GM21423 (cell line): ENCODE results near the gene GTF2F2.

Source experiments
- ATAC-seq: cut with Tn5 transposase; IDR thresholded peaks from one replicate; pipeline ENCODE4 v1.9.1; 2021; ENCODE audit warnings: mild to moderate bottlenecking, moderate library complexity; ENCODE audit not compliant: unreplicated experiment

Gene GTF2F2

DNA sequence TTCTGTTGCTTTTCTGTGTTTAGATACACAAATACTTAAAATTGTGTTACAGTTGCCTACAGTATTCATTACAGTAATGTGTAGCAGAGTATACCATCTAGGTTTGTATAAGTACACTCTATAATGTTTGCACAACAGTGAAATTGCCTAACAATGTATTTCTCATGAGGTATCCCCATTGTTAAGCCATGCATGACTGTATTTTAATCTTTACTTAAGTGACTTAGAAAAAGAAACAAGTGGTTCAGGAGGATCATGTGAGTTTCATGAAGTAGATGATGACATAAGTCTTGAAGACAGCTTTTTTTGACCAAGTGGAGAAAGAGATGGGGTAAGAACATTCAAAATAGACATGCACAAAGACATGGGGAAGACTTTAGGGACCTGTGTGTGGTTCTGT, 88.9 kb downstream of the GTF2F2 start:
- no peak for ATAC-seq

DNA sequence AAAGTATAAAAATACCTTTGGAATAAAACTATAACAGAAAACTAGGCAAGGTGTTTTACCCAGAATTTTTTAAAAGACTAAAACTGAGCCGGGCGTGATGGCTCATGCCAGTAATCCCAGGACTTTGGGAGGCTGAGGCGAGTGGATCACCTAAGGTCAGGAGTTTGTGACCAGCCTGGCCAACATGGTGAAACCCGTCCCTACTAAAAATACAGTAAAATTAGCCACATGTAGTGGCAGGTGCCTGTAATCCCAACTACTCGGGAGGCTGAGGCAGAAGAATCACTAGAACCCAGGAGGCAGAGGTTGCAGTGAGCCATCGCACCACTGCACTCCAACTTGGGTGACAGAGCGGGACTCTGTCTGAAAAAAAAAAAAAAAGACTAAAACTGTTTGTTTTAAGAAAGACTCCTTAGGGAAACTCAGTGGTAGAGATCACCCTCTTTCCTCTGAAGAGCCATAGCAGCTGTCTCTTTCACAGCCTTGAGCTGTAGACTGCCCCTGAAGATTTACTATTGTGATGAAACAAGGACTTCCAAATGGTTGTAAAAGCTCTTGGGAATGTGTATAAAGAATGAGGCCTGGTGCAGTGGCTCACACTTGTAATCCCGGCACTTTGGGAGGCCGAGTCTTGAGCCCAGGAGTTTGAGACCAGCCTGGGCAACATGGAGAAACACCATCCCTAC, 95.2 kb downstream of the GTF2F2 start:
- ATAC-seq: no peak

DNA sequence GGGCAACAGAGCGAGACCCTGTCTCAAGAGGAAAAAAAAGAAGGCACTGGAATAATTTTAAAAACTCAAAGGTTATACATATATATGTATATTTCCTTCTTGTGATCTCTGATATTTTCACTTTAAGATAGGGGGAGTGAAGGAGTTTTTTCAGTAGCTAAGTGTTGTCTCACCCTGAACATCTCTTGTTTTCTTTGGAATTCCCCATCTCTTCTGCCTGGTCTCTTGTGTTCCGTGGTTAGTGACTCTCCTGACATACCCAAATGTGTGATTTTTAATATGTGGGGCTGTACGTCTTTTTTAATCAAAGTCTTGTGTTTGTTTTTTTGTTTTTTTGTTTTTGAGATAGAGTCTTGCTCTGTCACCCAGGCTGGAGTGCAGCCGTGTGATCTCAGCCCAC, 95.9 kb downstream of the GTF2F2 start:
- no peak for ATAC-seq

DNA sequence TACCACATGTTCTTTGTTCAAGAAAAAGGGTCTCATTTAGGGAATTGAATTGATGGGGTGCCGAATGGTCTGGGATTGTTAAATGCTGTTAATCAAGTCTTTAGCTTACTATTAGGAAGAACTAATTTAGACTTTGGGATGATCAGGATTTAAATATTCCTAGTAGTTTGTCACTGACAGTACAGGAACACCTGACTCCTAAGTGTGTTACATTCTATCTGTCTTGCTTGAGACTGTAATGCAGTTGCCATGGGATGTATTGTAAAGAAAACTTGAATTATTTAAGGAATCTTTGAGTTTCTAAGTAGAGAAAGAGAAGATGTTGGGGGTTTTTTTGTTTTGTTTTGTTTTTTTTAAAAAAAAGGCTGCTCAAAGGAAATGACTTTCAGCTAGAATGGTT, 98.4 kb downstream of the GTF2F2 start:
- no peak for ATAC-seq

DNA sequence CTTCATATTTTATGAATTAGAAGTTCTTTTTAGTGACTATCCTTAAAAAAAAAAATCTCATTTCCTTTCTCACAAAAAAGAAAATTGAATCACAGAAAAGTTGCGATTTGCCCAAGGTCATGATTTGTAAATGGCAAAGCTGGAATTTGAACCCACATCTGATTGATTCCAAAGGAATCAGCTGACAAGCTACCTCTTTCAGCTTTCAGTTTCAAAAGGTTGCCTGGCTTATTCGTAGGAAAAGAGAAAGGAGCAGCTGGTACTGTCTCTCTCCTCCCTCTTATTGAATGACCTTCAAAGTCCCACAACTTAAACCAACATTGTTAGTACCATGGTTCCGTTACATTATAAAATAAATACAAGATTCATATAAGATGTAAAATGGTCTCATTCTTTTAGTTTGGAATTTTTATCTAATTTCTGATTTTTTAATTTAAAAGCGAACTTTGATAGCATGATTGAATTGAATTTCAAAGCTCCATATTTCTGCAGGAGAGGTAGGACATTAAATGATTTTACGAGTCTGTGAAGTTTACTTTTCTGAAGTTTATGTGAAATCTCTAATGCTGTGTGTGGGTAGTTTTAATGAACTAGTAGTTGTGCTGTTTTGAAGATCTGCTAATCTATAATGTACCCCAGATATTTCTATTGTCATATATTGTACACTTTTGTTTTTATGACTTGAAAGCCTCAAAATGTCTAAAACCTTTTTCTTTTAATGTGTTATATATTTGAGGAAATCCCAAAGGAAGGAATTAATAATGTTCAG, 99.0 kb downstream of the GTF2F2 start:
- ATAC-seq: no peak

DNA sequence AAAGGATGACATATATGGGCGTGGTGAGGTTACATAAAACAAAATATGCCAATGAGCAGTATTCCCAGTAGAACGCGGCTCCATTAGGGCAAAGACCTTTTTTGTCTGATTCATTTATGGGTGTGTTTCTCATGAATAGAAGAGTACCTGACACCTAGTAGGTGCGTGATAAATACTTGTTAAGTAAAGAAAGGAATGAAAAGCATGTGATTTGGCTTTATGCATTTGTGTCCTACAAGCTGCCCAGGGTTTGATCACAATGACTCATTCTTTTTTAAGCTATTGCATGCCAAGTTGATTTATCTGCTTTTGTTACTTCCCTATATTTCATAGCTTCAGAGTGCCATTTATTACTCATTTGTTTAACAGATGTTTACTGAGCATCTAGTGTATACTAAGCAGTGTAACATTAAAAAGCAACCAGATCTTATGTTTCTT, 99.6 kb downstream of the GTF2F2 start:
- no peak for ATAC-seq

DNA sequence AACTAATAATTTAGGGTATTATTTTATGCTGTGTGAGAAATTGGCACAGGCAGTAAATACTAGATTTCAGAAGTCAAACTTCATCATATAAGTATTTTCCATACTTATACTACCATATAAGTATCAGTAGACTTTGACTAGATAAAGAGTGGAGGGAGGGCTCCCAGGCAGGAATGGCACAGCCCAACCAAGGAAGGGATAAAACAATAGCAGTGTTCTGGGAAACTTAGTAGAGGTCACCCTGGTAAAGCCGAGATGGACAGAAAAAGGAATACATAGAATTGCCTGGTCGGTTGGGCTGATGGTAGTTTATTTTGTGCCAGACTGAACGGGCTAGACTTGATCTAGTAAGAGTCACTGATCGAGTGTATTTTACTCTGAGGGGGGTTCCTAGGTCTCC, 100.1 kb downstream of the GTF2F2 start:
- no peak for ATAC-seq

DNA sequence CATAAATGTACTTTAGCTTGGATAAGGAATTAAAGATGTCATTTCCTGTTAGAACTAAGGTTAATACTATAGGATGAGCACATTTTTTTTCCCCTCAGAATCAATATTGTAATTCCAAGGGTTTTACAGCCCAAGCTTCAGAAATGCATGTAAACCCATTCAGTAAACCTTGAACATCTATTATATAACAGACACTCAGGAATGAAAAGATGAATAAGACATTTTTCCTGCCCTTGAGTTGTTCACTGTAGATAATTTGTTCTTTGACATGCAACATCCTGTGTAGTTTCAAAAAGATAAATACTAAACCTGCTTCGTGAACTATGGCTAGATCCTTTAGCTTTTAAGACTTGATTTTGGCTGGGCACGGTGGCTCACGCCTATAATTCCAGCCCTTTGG, 102.2 kb downstream of the GTF2F2 start:
- ATAC-seq: no peak

DNA sequence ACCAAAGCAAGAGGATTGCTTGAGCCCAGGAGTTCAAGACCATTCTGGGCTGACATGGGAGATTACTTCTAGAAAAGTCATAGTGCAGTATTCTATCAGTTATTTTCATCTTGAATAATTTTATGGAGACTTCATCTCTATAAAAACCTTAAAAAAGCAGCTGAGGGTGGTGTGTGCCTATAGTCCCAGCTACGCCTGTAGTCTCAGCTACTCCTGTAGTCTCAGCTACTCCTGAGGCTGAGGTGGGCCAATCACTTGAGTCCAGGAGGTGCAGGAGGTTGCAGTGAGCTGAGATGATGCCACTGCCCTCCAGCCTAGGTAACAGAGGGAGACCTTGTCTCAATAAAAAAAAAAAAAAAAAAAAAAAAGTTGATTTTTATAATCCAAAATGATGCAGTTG, 102.6 kb downstream of the GTF2F2 start:
- ATAC-seq: no peak

DNA sequence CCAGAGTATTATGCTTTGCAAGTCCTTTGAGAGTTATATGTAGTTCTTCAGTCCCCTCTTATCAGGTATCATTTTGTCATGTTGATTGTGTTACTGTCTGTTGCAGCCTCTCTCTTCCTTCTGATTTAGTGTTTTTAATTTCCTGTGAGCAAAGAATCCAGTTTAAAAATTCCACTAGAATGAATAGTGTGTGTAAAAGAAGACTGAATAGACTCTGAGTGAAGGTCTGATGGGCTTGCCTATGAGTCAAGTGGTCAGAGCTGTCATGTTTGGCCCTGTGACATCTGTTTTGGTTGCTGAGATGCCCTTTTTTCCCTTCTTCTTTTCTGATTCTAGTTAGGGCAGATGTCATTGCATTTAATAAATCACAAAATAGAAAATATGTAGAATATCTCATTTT, 103.9 kb downstream of the GTF2F2 start:
- ATAC-seq: no peak

DNA sequence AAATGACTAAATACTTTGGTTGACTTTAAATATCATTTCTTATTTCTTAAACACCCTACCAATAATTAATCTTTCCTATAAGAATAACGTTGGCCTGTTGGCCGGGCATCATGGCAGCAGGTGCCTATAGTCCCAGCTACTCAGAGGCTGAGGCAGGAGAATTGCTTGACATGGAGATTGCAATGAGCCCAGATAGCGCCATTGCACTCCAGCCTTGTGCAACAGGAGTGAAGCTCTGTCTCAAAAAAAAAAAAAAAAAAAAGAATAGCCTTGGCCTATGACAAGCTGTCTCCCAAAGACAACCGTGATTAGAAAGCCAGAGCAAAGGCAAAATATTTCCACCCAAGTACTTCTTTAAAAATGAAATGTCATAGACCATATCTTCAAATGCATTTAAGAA, 105.1 kb downstream of the GTF2F2 start:
- no peak for ATAC-seq

DNA sequence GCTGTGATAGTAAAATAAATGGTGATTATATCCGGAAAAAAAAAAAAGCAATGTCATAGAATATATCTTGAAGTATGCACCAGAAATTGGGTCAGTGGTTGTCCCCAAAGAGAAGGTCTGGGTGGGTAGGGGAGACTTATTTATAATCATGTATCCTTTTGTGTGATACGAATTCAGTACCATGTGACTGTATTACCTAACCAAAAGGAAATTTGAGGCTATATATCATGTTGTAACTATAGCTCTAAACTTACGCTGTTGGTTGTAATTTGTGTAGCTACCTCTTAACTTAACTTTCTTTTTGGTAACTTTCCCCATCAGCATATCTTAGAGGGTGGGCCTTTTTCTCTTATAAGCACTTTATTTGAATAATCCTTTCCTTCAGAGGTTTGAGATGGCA, 105.7 kb downstream of the GTF2F2 start:
- ATAC-seq: no peak

DNA sequence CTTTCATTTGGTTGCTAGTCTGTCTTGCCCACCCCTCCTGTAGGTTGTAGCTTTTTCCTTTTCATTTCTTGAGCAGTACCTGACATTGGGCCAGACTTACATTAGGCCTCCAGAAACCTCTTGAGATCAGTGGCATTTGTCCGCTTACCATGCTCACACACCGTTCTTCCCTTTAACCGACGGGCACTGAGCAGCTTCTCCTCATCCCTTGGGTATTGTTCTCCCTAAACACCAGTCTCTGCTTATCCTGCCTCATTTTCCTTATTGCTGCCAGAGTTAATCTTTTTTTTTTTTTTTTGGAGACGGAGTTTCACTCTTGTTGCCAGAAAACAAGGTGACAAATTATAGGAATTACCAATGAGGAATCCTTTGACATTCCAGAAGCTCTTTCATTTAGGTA, 107.7 kb downstream of the GTF2F2 start:
- no peak for ATAC-seq

DNA sequence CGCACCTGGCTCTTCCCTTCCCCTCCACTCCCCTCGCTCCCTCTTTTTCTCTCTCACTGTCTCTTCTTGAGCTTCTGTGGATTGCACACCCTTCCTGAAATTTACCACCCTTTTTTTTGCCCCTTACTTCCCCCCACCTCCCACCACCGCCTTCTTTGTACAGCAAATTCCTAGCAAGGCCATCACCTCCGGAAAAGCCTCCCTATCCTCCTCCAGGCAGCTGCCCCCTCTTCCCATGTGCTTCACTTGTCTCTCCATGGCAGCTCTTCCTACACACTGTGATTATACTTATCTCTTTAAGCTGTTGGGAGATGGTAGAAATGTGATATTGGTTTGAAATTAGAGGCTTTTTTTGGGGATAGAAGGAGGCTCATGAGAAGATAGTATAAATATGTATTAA, 108.9 kb downstream of the GTF2F2 start:
- no peak for ATAC-seq

DNA sequence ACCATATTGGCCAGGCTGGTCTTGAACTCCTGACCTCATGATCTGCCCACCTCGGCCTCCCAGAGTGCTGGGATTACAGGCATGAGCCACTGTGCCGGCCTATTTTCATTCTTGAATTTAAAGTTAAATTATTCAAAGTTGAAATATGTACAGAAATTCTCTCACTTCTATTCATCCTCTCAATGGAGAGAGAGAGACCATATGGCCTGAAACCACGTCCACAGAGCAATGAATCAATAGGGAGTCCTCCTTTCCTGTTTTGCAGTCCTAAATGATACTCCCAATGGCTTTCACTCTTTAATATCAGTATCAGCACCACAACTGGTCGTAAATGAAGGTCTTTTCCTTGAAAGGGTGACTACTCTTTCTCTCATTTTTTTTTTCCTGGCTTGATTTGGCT, 111.0 kb downstream of the GTF2F2 start:
- ATAC-seq: no peak

DNA sequence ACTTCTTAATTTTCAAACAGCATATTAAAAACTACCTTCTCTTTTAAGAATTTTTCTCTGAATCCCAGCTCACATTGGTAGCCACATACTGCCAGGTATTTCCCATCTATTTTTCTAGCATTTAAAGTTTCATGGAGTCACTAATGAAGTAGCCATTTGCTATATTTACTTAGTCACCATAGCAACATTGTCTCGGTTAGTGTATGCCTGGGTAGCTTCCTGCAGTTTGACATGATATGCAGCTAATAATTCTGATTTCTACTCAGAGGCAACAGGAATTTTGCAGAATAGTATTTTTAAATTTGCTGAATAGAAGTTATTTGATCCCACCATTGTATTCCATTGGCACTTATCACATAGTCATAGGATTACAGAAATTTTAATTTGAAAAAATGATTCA, 111.4 kb downstream of the GTF2F2 start:
- no peak for ATAC-seq

DNA sequence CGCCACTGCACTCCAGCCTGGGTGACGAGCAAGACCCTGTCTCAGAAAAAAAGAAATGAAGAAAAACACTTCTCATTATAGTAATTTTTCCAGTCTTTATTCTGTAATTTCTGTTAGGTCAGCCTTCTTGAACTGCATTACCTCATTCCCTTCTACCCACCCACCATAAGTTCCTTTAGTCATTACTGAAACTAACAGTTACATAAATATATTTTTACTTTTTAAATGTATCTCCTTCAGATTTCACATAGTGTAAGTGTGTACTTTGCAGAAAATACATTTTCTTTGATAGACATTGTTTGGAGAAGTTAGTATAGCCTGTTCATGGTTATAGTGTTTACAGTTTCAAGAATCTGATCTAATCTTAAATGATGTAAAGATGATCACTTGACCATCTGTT, 112.3 kb downstream of the GTF2F2 start:
- ATAC-seq: no peak

DNA sequence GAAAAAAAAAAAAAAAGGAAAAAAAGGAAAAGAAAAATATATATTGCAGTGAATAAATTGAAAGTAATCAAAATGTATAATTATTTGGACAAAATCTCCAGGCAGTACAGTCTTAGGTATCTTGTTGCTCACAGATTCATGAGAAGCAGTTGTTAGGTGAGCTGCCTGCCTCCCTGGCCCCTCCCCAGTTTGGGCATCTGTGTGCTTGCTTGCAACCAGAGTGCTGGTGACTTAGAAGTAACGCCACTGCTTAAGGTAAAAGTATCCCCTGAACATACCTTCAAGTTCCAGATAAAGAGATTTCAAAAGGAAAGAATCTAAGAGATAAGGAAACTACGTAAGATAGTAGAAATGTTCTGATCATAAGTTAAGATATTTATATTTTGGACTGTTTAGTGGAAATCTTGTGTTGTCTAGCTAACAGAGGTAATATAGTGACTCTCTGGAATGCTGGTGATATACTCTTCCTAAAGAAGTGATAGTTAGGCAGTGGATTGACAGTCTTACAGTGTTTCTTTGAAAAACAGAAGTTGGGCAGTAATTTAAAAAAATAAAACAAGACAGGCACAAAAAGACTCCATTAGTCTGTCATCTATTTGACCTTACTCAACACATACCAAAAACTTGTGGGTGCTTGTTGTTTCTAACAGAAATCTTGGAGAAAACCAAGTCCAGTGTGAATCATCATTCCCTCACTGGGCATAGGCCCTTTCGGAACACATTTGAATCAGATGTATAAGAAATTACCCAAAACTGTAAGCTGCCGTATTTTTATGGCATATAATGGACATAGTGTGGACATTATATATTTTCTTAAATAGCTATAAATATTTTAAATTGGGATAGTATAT, 118.9 kb downstream of the GTF2F2 start:
- ATAC-seq: no peak

DNA sequence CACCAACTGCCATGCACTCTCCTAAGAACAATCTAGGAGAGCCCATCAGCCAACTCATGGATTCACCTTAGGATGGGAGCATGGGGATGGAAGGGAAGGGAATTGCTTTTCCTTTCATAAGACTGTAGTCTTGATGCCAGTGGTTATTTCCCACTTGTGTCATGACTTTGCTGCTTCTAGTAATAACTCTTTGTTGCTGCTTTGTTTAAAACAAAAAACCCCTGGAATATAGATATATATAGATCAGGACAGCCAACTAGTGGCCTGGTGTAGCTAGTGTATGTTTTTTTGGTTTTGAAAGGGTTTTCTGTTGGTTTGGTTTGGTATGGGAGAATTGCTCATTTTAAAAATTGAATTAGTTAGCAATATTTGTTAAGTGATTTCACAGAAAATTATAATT, 119.8 kb downstream of the GTF2F2 start:
- ATAC-seq: no peak

DNA sequence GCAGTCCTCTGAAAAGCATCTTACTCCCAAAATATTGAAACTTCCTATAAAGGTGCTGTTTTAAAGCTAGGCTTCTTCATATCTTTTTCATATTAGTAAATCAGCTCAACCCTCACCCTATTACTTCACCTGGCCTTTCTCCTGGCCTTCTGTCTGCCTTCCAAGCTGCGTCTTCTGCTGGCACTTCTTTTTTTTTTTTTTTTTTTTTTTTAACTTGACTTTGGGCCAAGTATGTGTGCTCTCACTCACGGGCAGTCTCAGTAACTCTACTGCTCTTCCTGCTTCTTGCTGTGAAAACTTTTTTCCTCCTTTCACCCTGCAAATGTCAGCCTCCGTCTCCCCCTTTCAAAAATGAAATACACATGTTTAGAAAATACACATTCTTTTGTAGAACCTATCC, 121.8 kb downstream of the GTF2F2 start:
- ATAC-seq: no peak

DNA sequence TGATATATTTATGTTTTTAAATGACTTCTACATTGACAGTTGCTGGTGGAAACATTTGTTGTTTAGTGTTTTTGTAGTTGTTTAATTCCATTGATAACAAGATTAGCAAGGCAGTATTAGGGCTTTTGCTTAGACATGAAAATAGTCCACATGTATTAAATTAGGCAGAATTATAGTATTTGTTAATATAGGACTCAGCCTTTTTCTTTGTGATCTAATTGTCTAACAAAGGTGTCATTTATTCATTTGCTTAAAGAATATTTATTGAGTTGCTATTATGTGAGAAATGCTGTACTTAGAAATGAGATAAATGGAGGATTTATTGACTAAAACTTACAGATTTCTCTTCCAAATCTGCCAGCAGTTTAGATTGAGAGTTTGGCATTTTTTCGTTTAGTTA, 122.2 kb downstream of the GTF2F2 start:
- ATAC-seq: no peak

DNA sequence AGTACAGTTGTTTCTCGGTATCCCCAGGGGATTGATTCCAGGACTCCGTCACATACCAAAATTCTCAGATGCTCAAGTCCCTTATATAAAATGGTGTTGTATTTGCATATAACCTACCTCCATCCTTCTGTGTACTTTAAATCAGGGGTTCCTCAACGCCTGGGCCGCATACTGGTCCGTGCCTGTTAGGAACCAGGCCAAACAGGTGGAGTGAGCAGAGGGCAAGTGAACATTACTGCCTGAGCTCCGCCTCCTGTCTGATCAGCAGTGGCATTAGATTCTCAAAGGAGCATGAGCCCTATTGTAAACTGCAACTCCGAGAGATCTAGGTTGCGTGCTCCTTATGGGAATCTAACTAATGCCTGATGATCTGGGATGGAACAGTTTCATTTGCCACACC, 122.8 kb downstream of the GTF2F2 start:
- no peak for ATAC-seq
